HEK293 (cell line): ENCODE data around the gene FRMD3.

Experiments used
- CTCF ChIP-seq: fragments of 450-650 bp; formaldehyde crosslinking; IDR thresholded peaks from 2 replicates; pipeline ENCODE4 v1.5.1; 2016; ENCODE audit warnings: missing biosample characterization, missing genetic modification characterization
- ZBTB11 ChIP-seq: fragments of 450-650 bp; formaldehyde crosslinking; conservative IDR thresholded peaks from 2 replicates; pipeline ENCODE4 v1.5.1; 2016; ENCODE audit warnings: low read depth, missing biosample characterization, missing genetic modification characterization
- ZNF202 ChIP-seq: fragments of 450-650 bp; formaldehyde crosslinking; IDR thresholded peaks from 2 replicates; pipeline ENCODE4 v1.5.1; 2016; ENCODE audit warnings: missing biosample characterization, missing genetic modification characterization, borderline replicate concordance

- TF ChIP-seq ZNF202 (tag by site-specific recombination) = no peak
- no peak for TF ChIP-seq CTCF (tag by site-specific recombination)
- TF ChIP-seq ZBTB11 = no peak
These were observed 1.9 kb downstream of the FRMD3 start for GRCh38 chr9:83536332-83536731.
